NOMO-1 treated with dmso at 0.1 percent for 144 hours (cell line): ENCODE measurements around the gene ZMAT5.

Experiments
- DNase-seq: peaks from one replicate; lab custom pipeline; 2025; ENCODE audit not compliant: unreplicated experiment; lab: John Stamatoyannopoulos, UW

ZMAT5 gene

DNA sequence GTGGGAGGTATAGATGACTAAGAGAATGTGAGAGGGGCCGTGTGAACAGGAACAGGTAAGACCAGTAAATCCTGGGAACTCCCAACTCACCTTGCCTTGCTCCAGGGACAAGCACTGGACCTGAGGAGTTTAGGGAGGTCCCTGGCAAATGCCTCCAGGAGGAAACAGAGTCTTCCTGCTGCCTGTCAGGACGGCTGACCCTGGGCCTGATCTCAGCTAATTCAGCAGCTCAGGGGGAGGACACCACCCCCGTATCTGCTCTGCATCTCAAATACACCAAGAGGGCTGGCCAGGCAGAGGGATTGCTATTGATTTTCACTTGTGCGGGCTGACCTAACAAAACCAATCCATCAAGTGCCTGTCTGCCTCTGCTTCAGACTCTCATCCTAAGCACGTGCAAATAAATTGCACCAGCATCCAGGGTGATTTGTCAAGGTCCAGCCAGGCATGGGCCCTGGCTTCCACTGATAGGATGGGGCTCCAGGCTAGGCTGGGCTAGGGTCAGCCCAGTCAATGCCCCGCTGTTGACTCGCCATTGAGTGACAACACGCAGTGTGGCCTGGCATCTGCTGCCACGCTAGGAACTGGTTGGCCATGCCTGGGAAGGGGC is 20.7 kb upstream of the ZMAT5 start:
- DNase-seq = no peak

DNA sequence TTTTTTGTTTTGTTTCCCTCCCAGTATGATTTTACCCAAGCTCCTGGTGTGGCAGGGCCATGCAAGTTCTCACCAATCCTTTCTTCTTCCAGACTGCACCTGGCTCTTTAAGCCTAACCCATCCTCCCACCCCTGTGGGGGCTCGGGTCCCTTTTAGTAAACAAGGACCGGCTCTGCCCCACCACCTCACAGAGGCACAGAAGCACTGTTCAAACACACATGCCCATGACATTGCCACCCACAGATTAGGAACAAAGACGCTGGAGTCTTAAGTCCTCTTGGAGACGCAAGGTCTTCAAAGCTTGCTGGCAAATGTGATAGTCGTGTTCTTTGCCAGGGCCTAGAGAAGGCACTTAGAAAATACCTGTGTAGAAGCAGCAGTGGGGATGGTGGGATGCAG is 19.2 kb upstream of the ZMAT5 start:
- DNase-seq = no peak

DNA sequence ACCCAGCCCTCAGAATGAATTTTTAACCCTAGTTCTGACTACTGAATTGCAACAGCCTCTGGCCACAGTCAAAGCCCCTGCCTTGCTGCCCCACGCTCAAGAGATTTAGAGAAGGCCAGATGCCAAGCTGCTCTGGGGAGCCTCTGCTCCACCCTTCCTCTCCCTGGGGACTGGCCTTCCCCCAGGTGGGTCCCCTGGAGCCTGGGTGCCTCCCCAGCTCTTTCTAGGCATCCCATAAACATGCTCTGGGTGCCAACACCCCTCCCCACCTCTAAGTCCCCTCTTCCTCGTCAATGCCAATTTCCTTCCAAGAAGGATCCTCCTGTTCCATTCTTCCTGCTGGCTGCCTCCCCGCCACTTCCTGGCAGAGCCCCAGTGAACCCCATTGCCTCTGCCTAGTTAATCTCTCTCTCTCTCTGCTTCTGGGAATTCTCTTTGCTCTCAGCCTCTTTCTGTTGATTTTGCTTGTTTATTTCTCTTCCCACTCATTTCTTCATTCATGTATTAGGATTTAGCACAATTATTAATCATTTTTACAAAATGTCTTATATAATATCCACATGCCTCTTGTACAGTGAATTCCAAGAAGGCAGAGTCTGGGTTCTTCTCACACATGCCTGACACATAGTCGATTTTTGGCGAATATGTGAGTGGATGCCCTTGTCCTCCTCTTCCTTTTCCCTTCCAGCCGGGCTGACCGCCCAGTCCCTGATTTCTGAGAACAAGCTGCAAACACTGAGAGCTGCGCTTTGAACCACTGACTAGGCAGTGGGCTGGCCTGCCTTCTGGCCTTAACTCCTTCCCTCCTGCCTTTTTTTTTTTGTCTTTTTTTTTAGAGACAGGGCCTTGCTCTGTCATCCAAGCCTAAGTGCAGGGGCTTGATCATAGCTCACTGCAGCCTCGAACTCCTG is 17.9 kb upstream of the ZMAT5 start:
- no peak for DNase-seq

DNA sequence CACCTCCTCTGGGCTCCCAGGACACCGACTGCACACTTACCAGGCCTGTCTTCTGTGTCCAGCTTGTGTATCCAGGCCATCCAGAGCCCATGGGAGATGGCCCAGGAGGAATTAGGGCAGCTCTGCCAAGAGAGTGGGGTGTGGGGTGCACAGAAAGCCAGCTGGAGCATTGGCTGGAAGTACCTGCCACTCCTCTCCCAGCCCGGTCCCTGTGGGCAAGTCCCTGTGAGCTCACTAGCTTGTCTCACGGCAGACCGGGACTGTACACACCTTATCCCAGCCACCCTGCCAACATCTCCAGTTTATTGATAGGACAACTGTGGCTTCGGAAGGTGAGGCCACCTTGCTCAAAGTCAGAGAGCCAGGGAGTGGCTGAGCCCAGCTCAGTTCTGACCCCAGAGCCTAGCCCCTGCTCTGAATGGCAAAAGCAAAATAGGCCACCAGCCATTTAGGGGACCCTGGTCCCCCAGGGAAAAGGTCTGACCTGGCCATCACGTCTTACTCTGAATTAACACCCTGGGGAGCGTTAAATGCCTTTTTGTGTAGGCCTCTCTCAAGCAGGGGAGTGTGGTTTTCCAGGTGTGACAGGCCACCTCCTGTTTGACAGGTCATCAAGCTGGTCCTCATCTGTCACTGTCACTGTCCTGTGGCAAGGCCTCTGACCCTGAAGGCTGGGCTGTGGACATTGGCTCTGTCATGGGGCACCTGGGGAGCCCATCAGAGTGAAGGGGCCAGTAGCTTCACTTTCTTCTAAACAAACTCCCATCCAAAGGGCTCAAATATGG is 15.4 kb upstream of the ZMAT5 start:
- DNase-seq = no peak

DNA sequence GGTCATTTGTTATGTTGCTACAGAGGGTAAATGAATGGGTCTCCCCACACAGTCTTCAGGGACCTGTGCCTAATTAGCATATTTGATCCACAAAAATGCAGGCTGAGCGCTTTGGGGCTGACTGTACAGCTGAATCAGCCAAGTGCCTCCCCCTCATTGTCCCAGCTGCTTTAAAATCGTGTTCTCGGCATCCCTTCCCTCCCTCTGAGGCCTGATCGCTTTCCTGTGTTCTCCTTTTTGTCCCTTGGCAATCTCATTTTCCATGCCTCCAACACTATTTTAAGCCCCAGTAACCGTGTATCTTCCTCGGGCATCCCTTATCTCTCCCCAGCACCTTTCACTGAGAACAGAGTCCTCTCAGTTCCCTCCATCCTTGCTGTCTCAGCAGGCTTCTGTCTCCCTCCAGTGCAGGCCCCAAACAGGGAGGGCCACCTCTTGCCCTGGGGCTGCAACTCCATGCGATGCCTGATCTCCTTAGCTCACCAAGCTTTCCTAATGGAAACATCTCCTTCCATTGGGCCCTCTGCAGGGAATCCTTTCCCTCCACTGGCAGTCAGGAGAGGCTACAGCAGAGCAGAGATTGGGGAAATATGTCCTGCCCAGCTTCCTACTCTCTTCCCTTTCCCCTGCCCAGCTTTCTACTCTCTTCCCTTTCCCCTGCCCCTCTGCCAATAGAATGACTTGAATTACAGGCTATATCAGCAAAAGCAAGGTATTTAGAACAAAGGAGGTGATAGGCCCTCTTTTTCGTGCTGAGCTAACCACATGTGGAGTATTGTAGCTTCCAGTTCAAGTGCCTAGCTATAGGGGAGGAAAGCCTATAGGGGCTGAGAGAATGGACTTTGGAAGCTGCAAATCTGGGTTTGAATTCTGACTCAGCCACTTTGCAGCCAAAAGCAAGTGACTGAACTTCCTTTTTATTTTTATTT is 14.2 kb upstream of the ZMAT5 start:
- no peak for DNase-seq

DNA sequence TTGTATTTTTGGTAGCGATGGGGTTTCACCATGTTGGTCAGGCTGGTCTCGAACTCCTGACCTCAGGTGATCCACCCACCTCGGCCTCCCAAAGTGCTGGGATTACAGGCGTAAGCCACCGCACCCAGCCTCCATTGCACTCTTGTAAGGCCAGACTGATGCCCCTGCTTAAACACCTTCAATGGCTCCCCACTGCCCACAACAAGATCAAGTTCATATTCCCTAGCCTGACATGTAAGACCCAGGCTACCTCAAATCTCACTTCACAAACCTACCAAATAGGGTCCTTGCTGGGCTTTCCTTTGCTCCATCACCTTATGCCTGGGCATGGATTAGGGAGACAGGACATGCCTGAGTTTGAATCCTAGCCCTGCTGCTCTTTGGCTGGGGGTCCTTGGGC is 13.4 kb upstream of the ZMAT5 start:
- no peak for DNase-seq

DNA sequence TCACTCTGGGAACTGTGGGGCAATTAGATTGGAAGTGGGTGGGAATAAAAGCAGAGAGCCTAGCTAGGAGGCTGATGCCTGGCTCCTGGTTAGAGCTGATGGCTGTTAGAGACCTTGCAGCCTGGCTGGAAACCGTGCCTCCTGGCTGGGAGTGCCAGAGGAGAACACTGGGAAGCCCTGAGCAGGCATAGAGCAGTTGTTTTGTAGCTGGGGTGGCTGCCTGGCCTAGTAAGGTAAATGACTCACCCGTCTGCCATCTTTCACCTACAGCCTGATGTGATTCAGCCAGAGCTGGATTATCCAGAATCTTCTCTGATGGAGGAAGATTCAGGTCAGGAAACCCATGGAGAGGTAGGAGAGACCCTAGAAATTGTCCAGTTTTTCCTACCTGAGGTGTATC is 6.4 kb upstream of the ZMAT5 start:
- DNase-seq = no peak

DNA sequence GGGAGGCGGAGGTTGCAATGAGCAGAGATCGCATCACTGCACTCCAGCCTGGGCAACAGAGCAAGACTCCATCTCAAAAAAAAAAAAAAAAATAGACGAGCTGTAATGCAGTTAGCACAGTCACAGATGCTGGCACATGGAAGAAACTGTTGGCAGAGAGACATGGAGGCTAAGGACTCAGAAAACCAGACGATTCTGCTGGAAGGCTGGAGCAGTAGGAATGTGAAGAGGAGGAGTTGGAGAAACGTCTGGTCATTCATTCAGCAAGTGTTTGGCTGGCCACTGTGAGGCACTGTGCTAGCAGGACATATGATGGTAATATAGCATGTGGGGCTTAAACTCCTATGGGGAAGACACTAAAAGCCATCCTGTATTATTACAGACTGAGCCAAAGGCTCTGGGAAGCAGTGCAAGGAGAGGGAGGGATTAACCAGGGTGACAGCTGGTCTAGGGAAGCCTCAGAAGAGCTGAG is 5.4 kb upstream of the ZMAT5 start:
- no peak for DNase-seq

DNA sequence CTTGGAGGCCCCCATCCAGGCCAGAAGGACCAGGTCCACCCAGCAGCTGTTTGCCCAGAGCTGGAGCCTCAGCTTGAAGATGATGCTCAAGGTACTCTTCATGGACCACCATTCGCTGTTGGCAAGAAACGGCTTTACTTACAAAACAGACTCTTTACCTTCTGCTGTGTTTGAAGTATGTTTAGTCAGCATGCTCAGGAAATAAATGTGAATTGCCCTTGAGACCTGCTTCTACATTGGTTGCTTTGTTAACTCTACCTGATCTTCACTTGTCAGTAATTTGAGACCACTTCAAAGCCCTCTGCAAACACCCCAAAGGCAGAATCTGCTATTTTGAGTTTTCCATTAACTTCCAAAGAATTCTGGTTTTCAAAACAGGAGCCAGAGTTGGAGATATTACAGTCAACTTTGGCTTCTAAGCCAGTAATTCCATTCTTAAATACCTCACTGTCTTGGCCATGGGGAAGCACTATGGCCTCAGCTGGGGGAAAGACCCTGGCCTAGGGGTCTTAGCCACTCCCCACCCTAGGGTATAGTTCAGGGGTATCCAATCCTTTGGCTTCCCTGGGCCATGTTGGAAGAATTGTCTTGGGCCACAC is 3.0 kb upstream of the ZMAT5 start:
- DNase-seq = no peak

DNA sequence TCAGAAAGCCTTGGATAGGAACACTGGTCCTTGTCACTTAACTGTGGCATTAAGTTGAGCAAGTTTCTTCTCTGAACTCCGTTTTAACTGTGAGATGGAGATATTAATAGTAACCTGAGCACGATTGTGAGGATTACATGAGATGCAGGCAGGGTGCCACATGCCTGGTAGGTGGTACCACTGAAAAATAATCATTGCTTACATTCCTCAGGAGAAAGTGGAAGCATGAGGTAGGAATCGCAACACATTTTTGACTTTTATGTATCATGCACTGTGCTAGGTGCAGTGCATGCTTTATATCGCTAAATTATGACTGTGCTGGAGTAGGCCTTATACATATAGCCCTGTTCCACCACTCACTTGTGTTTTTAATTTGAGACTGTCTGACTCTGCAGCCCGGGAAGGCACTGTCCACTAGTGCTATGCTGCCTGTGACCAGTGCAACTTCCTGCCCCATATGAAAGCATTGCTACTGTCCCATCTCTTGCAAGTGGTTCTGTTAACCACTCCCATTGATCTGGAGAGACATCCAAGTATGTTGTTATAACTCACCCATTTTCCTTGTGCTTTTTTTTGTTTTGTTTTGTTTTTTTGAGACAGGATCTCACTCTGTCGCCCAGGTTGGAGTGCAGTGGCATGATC is 1.4 kb upstream of the ZMAT5 start:
- no peak for DNase-seq

DNA sequence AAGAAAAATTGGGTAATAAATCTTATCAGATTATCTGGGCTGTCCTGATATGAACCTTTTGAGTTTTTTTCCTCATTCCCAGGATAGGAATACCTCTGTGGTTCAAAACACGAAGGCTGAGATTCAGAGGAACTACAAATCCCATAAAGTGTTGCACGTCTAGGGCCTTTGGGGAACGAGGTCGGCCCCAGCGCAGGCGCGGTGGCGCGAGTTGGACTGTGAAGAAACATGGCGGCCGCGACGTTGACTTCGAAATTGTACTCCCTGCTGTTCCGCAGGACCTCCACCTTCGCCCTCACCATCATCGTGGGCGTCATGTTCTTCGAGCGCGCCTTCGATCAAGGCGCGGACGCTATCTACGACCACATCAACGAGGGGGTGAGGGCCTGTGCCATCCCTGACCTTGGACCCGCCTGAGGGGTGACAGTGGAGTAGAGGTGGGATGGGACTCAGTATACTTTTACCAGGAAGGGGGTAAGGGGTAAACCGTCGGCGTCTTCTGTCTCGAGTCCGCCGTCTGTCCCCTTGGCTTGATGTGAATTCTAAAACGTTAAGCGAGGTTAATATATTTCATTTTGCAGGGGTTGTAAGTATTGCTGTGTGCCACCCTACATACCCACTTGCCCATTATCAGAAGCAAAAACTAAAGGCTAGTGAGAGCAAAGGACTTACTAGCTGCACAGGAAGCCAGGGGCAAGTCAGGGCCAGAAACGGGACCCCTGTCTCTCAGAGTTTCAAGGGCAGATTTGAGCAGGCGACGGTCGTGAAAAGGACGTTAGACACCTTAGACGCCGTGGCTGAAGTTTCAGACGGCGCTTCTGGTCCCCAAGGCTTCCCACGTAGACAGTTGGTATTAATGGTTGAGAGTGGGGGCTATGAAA is 604 bp upstream of the ZMAT5 start, which contains the start of gene UQCR10:
Gene UQCR10, plus strand, starts transcription at position 199 of the 881 bp plus-strand sequence. Its CDS starts 30 bp downstream, at position 229.
- DNase-seq = peak; percentile 75

DNA sequence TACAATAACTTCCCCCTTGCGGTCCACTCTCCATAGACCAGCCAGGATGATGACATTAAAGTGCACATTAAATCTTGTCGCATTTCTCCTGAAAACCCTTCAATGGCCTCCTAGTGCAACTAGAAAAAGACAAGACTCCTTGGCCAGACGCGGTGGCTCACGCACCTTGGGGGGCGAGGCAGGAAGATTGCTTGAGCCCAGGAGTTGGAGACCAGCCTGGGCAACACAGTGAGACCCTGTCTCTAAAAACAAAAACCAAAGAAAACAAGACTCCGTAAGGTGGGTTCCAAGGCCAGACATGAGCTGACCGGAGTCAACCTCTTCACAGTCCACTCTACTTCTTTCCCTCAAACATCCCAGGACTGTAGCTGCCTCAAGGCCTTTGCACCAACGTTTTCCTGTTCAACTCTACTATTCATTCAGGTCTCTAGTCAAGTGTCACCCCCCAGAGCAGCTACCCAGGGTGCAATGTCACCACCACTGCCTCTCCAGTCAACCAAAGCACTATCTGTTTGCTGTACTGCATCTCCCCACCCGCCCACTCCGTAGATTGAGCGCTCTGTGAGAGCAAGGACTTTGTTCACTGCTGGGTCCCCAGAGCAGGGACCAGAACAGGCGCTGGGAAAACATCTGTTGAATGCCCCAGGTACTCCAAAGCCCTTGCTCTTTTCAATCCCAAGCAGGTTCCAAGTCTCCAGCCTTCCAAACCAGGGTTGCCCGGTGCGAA is 739 bp downstream of the ZMAT5 start:
- peak; percentile 45 for DNase-seq

DNA sequence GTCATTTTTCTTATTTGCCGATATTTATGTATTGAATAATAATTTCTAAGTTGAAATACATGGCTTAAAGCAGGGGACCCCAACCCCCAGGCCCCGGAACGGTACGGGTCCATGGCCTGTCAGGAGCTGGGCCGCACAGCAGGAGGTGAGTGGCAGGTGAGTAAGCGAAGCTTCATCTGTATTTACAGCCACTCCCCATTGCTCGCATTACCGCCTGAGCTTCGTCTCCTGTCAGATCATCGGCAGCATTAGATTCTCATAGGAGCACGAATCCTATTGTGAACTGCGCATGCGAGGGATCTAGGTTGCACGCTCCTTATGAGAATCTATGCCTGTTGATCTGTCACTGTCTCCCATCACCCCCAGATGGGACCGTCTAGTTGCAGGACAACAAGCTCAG is 4.5 kb downstream of the ZMAT5 start:
- DNase-seq = no peak

DNA sequence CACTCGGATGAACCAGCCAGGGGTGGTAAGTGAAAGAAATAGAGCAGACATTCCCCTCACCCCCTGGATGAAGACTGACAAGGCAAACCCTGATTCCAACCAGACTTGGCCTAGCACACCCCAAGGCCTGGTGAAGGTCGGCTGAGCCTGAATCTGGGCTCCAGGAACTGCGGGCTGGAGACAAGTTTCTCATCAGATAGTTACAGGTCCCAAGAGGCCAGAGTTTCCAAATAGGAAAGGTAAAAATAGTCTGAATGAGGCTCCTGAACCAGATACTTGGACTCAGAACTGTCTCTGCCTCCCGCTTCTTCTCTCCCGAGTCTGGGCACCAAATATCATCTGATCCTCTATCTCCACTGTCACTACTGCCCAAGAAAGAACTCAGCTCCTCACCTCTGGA is 7.8 kb downstream of the ZMAT5 start:
- no peak for DNase-seq

DNA sequence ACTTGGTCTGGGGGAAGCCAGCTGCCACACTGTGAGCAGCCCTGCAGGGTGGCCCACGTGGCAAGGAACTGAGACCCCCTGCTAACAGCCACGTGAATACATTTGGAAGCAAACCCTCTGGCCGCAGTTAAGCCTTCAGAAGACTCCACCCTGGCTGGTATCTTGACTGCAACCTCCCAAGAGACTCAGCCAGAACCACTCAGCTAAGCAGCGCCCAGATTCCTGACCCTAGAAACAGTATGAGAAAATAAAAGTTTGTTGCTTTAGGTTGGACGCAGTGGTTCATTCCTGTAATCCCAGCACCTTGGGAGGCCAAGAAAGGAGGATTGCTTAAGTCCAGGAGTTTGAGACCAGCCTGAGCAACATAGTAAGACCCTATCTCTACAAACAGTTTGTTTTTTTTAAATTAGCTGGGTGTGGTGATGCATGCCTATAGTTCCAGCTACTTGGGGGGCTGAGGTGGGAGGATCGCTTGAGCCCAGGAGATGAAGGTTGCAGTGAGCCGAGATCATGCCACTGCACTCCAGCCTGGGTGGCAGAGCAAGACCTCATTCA is 8.7 kb downstream of the ZMAT5 start:
- no peak for DNase-seq

DNA sequence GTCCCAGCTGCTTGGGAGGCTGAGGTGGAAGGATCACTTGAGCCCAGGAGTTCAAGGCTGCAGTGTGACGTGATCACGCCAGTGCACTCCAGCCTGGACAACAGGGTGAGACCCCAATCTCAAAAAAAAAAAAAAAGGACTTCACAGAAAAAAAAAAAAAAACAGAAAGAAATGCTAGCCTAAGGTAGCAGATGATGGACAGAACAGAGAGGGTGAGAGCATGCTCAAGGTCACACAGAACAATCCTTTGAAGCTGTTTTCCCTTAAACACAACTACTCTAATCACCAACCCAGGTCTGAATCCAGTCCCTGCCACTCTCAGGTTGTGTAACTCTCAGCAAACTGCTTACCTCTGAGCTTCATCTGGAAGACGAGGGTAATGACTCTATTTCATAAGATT is 9.7 kb downstream of the ZMAT5 start:
- no peak for DNase-seq

DNA sequence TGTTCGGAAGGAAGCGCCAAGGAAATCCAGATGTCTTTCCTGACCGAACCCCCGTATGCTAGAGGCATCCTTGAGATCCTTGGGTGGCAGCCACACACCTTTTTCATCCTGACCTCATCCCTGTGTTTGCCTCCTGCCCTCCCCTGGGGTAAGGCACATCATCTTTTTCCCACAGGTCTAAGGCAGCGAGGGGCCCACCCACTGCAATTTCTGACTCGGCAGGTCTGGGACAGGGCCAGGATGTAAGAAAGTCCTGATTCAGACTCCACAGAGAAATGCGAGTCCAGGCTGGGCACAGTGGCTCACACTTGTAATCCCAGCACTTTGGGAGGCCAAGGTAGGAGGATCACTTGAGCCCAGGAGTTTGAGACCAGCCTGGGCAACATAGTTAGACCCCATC is 10.5 kb downstream of the ZMAT5 start:
- no peak for DNase-seq

DNA sequence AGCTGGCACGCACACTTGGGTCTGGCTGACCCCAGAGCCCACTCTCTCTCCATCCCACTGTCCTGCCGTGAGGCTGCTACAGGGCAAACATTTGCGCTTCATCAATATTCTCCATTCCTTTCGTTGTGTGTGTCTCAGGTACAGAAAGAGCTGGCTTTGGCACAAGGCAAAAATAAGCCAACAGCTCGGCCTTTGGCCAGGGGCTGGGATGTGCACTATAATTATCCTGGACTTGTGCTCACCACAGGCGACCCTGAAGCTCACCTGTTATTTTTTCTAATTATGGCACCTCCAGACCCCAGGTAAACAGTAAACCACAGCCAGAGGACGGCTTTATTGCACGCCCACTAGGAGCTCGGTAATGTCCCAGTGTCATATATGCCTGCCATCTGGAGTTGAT is 10.9 kb downstream of the ZMAT5 start:
- no peak for DNase-seq
